WTC11 (cell line): ENCODE data around the gene UIMC1.

Experiments used
- CREB1 ChIP-seq: sonication (generic); formaldehyde crosslinking; IDR thresholded peaks from 2 replicates; pipeline ENCODE4 v1.8.0; 2023; ENCODE audit warnings: mild to moderate bottlenecking, missing genetic modification reagents
- TF ChIP-seq, protein P1 (sequence below): sonication (generic); formaldehyde crosslinking; conservative IDR thresholded peaks from 2 replicates; pipeline ENCODE4 v1.8.1; 2023; ENCODE audit warnings: mild to moderate bottlenecking, low read depth, missing genetic modification reagents, moderate library complexity
- TF ChIP-seq, protein P2 (sequence below): sonication (generic); formaldehyde crosslinking; IDR thresholded peaks from 2 replicates; pipeline ENCODE4 v1.8.1; 2023; ENCODE audit warnings: mild to moderate bottlenecking, missing genetic modification reagents, moderate library complexity
- TF ChIP-seq, protein P3 (sequence below): sonication (generic); formaldehyde crosslinking; IDR thresholded peaks from 2 replicates; pipeline ENCODE4 v1.8.0; 2022; ENCODE audit warnings: mild to moderate bottlenecking, missing genetic modification reagents
- TF ChIP-seq, protein P4 (sequence below): fragments of 200-600 bp; IDR thresholded peaks from 2 replicates; pipeline ENCODE4 v1.8.0; 2022; ENCODE audit warnings: antibody characterized with exemption
- TF ChIP-seq, protein P5 (sequence below): sonication (generic); formaldehyde crosslinking; IDR thresholded peaks from 2 replicates; pipeline ENCODE4 v1.8.1; 2022; ENCODE audit warnings: low read depth, mild to moderate bottlenecking, moderate library complexity, missing genetic modification reagents, borderline replicate concordance

DNA sequence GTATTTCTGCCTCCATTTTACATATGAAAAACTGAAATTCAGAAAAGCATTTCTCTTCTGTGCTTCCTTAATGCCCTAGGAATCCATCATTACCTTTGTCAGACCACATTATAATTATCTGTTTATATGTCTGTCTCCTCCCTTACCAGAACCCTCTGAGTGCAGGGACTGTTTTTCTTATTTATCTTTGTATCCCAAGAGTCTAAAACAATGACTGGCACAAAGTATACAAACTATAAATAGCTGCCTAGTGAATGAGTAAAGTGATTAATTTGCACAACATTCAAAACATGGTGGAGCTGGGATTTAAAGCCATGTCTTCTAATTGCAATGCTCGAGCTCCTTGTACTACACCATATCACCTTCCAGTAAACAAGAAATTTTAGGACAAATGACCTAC, 58.1 kb downstream of the UIMC1 start:
- TF ChIP-seq, protein P1, sequence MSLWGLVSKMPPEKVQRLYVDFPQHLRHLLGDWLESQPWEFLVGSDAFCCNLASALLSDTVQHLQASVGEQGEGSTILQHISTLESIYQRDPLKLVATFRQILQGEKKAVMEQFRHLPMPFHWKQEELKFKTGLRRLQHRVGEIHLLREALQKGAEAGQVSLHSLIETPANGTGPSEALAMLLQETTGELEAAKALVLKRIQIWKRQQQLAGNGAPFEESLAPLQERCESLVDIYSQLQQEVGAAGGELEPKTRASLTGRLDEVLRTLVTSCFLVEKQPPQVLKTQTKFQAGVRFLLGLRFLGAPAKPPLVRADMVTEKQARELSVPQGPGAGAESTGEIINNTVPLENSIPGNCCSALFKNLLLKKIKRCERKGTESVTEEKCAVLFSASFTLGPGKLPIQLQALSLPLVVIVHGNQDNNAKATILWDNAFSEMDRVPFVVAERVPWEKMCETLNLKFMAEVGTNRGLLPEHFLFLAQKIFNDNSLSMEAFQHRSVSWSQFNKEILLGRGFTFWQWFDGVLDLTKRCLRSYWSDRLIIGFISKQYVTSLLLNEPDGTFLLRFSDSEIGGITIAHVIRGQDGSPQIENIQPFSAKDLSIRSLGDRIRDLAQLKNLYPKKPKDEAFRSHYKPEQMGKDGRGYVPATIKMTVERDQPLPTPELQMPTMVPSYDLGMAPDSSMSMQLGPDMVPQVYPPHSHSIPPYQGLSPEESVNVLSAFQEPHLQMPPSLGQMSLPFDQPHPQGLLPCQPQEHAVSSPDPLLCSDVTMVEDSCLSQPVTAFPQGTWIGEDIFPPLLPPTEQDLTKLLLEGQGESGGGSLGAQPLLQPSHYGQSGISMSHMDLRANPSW (CRISPR knock-in tag): no peak
- TF ChIP-seq, protein P2, sequence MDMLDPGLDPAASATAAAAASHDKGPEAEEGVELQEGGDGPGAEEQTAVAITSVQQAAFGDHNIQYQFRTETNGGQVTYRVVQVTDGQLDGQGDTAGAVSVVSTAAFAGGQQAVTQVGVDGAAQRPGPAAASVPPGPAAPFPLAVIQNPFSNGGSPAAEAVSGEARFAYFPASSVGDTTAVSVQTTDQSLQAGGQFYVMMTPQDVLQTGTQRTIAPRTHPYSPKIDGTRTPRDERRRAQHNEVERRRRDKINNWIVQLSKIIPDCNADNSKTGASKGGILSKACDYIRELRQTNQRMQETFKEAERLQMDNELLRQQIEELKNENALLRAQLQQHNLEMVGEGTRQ: no peak
- TF ChIP-seq CREB1 (CRISPR knock-in tag): no peak
- TF ChIP-seq, protein P3, sequence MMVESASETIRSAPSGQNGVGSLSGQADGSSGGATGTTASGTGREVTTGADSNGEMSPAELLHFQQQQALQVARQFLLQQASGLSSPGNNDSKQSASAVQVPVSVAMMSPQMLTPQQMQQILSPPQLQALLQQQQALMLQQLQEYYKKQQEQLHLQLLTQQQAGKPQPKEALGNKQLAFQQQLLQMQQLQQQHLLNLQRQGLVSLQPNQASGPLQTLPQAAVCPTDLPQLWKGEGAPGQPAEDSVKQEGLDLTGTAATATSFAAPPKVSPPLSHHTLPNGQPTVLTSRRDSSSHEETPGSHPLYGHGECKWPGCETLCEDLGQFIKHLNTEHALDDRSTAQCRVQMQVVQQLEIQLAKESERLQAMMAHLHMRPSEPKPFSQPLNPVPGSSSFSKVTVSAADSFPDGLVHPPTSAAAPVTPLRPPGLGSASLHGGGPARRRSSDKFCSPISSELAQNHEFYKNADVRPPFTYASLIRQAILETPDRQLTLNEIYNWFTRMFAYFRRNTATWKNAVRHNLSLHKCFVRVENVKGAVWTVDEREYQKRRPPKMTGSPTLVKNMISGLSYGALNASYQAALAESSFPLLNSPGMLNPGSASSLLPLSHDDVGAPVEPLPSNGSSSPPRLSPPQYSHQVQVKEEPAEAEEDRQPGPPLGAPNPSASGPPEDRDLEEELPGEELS (CRISPR knock-in tag): no peak
- TF ChIP-seq, protein P4, sequence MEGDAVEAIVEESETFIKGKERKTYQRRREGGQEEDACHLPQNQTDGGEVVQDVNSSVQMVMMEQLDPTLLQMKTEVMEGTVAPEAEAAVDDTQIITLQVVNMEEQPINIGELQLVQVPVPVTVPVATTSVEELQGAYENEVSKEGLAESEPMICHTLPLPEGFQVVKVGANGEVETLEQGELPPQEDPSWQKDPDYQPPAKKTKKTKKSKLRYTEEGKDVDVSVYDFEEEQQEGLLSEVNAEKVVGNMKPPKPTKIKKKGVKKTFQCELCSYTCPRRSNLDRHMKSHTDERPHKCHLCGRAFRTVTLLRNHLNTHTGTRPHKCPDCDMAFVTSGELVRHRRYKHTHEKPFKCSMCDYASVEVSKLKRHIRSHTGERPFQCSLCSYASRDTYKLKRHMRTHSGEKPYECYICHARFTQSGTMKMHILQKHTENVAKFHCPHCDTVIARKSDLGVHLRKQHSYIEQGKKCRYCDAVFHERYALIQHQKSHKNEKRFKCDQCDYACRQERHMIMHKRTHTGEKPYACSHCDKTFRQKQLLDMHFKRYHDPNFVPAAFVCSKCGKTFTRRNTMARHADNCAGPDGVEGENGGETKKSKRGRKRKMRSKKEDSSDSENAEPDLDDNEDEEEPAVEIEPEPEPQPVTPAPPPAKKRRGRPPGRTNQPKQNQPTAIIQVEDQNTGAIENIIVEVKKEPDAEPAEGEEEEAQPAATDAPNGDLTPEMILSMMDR: no peak
- TF ChIP-seq, protein P5, sequence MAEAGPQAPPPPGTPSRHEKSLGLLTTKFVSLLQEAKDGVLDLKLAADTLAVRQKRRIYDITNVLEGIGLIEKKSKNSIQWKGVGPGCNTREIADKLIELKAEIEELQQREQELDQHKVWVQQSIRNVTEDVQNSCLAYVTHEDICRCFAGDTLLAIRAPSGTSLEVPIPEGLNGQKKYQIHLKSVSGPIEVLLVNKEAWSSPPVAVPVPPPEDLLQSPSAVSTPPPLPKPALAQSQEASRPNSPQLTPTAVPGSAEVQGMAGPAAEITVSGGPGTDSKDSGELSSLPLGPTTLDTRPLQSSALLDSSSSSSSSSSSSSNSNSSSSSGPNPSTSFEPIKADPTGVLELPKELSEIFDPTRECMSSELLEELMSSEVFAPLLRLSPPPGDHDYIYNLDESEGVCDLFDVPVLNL (CRISPR knock-in tag): no peak
